Parathyroid adenoma (tissue), 2 donors: Measurements from ENCODE around the gene SMG7.

Experiments used
- H2AFZ ChIP-seq: fragments of 300-600 bp; sonication (generic); one replicate; pipeline ENCODE4 v1.7.0; 2017; ENCODE audit warnings: antibody characterized with exemption, mild to moderate bottlenecking
- H3K27ac ChIP-seq: fragments of 300-600 bp; sonication (generic); one replicate; pipeline ENCODE4 v1.7.0; 2017
- H3K27me3 ChIP-seq: fragments of 300-600 bp; sonication (generic); one replicate; pipeline ENCODE4 v1.7.0; 2017; ENCODE audit warnings: low read length; ENCODE audit not compliant: control insufficient read depth, insufficient read depth
- H3K36me3 ChIP-seq: fragments of 300-600 bp; sonication (generic); one replicate; pipeline ENCODE4 v1.7.0; 2017; ENCODE audit warnings: low read length; ENCODE audit not compliant: control insufficient read depth, insufficient read depth
- H3K4me1 ChIP-seq: fragments of 300-600 bp; sonication (generic); one replicate; pipeline ENCODE4 v1.7.0; 2017; ENCODE audit warnings: control low read depth
- H3K4me2 ChIP-seq: fragments of 300-600 bp; sonication (generic); one replicate; pipeline ENCODE4 v1.7.0; 2017; ENCODE audit warnings: low read length
- H3K4me3 ChIP-seq: fragments of 300-600 bp; sonication (generic); one replicate; pipeline ENCODE4 v1.7.0; 2017; ENCODE audit warnings: low read depth, low read length
- H3K79me2 ChIP-seq: fragments of 300-600 bp; sonication (generic); one replicate; pipeline ENCODE4 v1.7.0; 2017; ENCODE audit warnings: control low read depth
- H3K9ac ChIP-seq: fragments of 300-600 bp; sonication (generic); one replicate; pipeline ENCODE4 v1.7.0; 2017; ENCODE audit warnings: mild to moderate bottlenecking
- H3K9me3 ChIP-seq: fragments of 300-600 bp; sonication (generic); one replicate; pipeline ENCODE4 v1.7.0; 2017; ENCODE audit warnings: low read length; ENCODE audit not compliant: control insufficient read depth
- TF ChIP-seq, protein P1 (sequence below): fragments of 300-600 bp; sonication (generic); IDR thresholded peaks from one replicate; pipeline ENCODE4 v1.7.0; 2017; ENCODE audit warnings: antibody characterized with exemption, mild to moderate bottlenecking
- donor health status: primary hyperparathyroidism.

The SMG7 gene

GRCh38 chr1:183595537-183595936 lies 123.2 kb downstream of the SMG7 start:
- H3K27ac ChIP-seq = no peak overlapping the region
- H3K4me3 ChIP-seq = no peak overlapping the region
- TF ChIP-seq, protein P1, sequence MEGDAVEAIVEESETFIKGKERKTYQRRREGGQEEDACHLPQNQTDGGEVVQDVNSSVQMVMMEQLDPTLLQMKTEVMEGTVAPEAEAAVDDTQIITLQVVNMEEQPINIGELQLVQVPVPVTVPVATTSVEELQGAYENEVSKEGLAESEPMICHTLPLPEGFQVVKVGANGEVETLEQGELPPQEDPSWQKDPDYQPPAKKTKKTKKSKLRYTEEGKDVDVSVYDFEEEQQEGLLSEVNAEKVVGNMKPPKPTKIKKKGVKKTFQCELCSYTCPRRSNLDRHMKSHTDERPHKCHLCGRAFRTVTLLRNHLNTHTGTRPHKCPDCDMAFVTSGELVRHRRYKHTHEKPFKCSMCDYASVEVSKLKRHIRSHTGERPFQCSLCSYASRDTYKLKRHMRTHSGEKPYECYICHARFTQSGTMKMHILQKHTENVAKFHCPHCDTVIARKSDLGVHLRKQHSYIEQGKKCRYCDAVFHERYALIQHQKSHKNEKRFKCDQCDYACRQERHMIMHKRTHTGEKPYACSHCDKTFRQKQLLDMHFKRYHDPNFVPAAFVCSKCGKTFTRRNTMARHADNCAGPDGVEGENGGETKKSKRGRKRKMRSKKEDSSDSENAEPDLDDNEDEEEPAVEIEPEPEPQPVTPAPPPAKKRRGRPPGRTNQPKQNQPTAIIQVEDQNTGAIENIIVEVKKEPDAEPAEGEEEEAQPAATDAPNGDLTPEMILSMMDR = no peak
- H3K4me2 ChIP-seq = no peak overlapping the region
- H3K36me3 ChIP-seq = no peaks in the 10 kb centered on the region
- no peaks in the 10 kb centered on the region for H3K27me3 ChIP-seq
- no peaks in the 10 kb centered on the region for H3K4me1 ChIP-seq
- no peaks in the 10 kb centered on the region for H3K9me3 ChIP-seq
- H3K79me2 ChIP-seq = no peaks in the 10 kb centered on the region
- H3K9ac ChIP-seq = no peak overlapping the region
- H2AFZ ChIP-seq = no peak overlapping the region

DNA sequence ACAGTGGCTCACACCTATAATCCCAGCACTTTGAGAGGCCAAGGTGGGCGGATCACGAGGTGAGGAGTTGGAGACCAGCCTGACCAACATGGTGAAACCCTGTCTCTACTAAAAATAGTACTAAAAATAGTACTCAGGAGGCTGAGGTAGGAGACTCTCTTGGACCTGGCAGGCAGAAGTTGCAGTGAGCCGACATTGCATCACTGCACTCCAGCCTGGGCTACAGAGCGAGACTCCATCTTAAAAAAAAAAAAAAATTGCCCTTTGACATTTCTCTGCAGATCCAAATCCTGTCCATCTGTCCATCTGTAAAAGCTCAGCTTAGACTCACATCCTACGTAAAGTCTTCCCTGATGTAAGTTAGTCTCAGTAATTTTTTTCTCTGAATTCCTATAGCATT lies 124.2 kb downstream of the SMG7 start:
- Histone ChIP-seq H3K27ac (no peak overlapping the region), H3K4me3 (no peak overlapping the region), H3K9me3 (no peaks in the 10 kb centered on the region), H3K4me2 (no peak overlapping the region), H3K4me1 (no peaks in the 10 kb centered on the region), H3K36me3 (no peaks in the 10 kb centered on the region), H3K27me3 (no peaks in the 10 kb centered on the region), H2AFZ (no peak overlapping the region), H3K79me2 (no peaks in the 10 kb centered on the region), H3K9ac (no peak overlapping the region)
- TF ChIP-seq, protein P1 = no peak

DNA sequence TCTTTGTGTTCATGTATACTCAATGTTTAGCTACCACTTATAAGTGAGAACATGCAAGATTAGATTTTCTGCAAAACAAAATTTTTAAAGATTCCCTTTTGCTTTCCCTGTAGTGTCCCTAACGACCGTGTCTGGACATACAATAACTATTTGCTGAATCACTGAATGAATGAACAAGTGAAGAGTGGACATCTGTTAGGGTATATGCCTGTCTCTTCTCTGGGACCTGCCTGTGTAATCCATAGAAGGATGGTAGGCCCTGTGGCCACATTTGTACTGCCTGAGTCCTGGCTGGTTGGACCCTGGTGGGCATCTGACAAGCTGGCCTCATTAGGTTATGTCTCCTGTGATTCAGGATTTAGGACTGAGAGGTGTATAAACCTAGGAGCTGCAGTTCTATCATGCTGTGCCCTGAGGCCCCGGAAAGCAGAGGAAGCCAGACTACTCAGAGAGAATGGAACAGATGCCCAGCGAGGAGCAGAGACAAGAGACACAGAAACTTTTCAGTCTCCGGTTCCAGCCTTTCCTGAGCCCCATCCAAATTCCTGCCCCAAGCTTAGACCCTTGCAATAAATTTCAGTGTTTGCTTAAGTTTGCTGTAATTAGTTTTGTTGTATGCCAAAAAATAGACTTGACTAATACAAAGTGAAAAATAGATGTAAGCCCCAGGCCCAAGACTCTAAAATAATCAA lies 125.5 kb downstream of the SMG7 start:
- no peak overlapping the region for H3K9ac ChIP-seq
- H3K9me3 ChIP-seq = no peaks in the 10 kb centered on the region
- no peaks in the 10 kb centered on the region for H3K79me2 ChIP-seq
- no peaks in the 10 kb centered on the region for H3K36me3 ChIP-seq
- no peak overlapping the region for H3K27ac ChIP-seq
- H2AFZ ChIP-seq = no peak overlapping the region
- no peaks in the 10 kb centered on the region for H3K4me1 ChIP-seq
- TF ChIP-seq, protein P1 = no peak
- H3K4me3 ChIP-seq = no peak overlapping the region
- H3K27me3 ChIP-seq = no peaks in the 10 kb centered on the region
- no peak overlapping the region for H3K4me2 ChIP-seq

DNA sequence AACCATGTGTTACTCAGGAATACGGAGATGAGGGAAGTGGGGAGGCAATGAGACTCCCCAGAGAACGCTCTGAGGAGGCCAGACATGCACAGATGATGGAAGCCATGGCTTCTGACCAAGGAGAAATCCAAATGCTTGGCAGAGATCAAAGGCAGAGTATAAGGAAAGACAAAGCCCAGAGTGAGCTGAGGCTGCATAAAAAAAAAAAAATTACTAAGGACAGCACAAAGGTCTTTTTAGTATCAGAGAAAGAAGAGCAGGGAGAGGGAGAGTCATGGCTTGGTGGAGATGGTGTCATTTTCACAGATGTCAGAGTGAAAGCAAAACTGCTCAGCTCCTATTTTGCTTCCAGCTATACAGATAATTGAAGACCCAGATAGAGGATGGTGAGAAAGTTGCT lies 126.1 kb downstream of the SMG7 start:
- Histone ChIP-seq H3K79me2 (no peaks in the 10 kb centered on the region), H2AFZ (no peak overlapping the region), H3K9ac (no peak overlapping the region), H3K4me1 (no peaks in the 10 kb centered on the region), H3K4me2 (no peak overlapping the region), H3K36me3 (no peaks in the 10 kb centered on the region), H3K9me3 (no peaks in the 10 kb centered on the region), H3K27ac (no peak overlapping the region), H3K4me3 (no peak overlapping the region), H3K27me3 (no peaks in the 10 kb centered on the region)
- TF ChIP-seq, protein P1 = no peak

DNA sequence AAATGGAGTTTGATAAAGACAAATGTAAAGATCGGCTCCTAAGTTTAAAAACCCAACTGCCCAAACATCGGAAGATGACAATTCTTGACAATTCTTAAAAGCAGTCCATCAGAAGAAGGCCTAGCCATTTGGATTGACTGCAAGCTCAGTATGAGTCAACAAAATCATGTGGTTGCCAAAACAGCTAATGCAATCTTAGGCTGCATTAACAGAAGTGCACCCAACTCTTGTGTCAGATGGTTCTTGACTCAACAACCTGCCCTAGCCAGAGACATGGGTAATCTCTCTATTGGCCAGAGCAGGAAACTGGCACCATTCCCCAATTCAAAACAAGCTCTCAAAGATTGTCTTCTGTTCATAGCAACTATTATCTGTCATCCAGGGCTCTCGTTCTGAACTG lies 127.8 kb downstream of the SMG7 start:
- no peaks in the 10 kb centered on the region for H3K4me1 ChIP-seq

More for the DNA sequence above, 127.8 kb downstream of the SMG7 start:
- TF ChIP-seq, protein P1 = no peak
- H3K79me2 ChIP-seq = no peaks in the 10 kb centered on the region
- no peak overlapping the region for H3K27ac ChIP-seq
- no peak overlapping the region for H2AFZ ChIP-seq
- H3K9me3 ChIP-seq = no peaks in the 10 kb centered on the region
- H3K27me3 ChIP-seq = no peaks in the 10 kb centered on the region
- no peak overlapping the region for H3K4me3 ChIP-seq
- no peaks in the 10 kb centered on the region for H3K36me3 ChIP-seq
- no peak overlapping the region for H3K4me2 ChIP-seq
- no peak overlapping the region for H3K9ac ChIP-seq
